Stimulated activated CD4-positive, alpha-beta T cell treated with anti-CD3 and anti-CD28 coated beads, TNF-alpha, amount 100 ng/mL, for 24 hours (primary cell): ENCODE results near the gene DOCK8.
"Not testable (repeated sequence)": the region's sequence is repeated elsewhere in the genome, so short reads cannot be mapped to it uniquely, and the experiment has no call there.

Experiments used
- DNase-seq, 3 experiments: peaks; one replicate each; pipeline ENCODE4 v3.0.0-alpha.2; 2020; ENCODE audit warnings: low read depth in 3 of 3

DOCK8 gene

DNA sequence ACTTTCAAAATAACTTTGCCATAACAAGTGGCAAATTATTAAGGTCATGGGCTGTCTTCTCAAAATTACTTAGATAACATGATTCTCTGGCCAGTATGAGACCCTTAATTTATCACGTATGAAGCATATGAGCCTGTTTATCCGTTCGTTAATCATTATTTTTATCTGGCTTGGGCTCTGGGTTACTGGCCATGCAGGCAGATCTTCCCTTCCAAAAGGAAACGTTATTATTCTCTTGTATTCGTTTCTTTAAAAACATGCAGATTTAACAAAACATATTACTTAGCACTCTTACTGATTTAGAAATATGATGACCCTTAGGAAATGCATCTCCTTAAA is 148.6 kb downstream of the DOCK8 start:
- no peak for DNase-seq

DNA sequence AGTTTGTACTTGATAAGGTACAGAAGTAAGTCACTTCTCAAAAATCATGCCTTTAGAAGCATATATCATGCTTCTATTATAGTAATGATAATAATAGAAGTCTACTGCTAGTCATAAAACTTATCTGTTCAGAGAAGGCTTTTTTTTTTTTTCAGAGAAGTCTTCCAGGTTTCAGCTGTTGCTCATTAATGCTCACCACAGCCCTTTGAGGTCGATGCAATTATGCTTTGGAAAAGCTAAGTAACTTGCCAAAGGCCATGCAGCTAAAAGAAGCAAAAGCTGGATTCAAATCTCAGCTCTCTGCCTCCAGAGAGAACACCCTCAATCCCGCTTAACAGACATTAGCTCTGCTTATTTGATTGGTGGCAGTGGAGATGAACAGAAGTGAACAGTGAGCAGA is 150.8 kb downstream of the DOCK8 start:
- DNase-seq, result no peak

DNA sequence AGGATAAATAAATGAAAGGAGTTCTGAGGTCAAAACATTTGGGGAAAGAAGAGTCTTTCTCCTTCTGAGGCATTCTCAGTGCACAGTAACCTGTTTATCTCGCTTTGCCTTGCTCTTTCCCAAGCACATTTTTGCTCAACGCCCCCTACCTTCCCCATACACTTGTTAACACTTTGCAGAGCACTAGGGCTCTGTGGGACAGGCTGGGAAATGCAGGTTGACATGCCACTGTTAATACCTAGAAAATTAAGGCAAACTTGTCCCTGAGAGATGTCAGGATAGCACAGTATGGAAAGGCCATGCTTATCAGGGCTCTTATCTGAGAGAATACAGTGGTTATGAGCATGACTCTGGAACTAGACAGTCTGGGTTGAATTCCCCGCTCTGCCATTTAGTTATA is 152.0 kb downstream of the DOCK8 start:
- DNase-seq, result no peak

DNA sequence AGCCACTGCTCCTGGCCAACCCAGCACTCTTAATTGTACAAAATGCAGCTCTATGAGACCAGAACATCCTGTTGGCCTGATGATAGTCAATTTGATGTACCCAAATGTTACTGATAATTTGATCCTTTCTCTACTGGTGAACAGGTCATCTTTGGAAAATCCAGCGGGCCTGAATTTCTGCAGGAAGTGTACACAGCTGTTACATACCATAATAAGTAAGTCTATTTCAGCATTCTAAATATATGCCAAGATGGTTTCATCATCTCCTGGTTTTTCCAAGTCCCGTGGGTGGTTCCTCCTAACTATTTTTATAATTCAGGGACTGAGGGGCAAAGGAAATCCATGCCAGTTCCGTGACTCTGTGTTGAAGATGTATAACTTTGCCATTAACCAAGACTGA is 155.4 kb downstream of the DOCK8 start:
- DNase-seq, result no peak

DNA sequence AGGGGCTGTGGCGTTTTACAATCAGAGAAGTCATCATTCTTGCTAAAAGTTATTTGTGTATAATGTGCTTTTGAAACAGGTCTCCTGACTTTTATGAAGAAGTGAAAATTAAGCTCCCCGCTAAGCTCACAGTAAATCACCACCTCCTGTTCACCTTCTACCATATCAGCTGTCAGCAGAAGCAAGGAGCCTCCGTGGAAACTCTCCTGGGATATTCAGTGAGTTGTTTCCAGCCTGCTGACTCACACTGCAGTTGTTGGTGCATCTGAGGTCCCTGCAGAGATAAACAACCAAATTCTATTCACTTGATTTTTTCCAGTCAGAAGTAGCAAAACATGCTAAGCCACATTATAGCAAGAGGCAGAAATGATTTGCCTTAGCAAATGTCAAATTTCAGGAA is 156.7 kb downstream of the DOCK8 start:
- DNase-seq, result no peak

DNA sequence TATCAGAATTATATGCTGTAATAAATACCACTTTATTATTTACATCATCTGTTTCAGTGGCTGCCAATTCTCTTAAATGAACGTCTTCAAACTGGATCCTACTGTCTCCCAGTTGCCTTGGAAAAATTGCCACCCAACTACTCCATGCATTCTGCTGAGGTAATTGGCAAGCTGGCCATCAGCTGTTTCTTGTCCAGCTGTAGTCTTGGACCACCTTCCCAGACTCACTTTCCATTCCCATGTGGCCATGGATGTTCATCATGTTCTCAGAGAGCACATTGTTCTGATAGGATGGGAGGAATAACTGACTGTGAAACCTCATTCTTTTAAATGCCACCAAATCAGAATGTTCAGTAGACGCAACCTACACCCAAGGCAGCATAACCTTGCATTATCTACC is 157.5 kb downstream of the DOCK8 start:
- no peak for DNase-seq

DNA sequence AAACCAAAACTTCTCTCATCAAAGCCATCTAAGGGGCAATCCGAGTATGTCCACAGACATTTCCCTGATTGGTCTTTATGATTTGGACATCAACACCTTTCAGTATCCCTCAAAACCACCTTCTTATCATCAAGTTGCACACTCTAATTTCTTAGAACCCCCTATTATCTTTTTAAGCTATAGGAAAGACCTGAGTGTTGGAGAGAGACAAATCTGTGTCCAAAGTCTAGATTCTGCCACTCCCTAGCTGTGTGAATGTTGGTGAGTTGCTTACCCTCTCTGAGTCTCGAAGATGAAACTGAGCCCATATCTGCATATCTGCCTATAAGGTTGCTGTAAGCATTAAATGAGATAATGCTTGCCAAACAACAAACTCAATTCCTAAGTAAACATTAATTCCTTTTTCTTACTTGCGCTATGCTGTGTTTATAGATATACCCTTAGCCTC is 159.1 kb downstream of the DOCK8 start:
- no peak for DNase-seq

DNA sequence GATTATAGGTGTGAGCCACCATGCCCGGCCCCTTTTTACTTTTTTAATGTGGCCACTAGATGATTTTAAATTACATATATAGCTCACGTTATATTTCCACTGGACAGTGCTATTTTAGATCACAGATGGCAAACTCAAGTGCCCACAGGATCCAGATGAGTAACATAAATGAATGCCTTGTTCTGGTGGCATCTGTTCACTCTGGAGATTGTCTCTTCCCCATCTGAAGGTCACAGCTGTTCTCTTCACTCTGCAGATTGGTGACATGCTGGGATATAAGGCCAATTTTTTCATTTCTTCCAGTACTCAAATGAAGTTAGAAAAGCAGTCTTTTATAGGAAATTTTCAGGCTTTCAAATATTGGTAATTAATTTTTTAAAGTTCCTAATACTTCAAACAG is 160.1 kb downstream of the DOCK8 start:
- DNase-seq, result no peak

DNA sequence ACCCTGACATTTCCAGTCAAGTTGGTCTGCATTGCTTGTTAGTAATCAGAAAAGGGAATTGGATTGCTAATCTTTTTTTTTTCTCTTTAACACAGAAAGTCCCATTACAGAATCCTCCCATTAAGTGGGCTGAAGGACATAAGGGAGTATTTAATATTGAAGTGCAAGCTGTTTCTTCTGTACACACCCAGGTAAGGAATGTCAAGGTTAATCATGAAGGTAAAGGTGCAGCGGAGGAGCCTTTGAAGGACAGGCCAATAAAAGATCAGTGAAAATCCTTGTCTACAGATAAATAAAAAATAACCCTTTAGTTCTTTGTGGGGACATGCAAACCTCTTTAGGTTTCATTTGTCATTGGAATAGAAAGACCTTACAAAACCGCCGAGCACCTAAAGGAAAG is 161.4 kb downstream of the DOCK8 start:
- no peak for DNase-seq

DNA sequence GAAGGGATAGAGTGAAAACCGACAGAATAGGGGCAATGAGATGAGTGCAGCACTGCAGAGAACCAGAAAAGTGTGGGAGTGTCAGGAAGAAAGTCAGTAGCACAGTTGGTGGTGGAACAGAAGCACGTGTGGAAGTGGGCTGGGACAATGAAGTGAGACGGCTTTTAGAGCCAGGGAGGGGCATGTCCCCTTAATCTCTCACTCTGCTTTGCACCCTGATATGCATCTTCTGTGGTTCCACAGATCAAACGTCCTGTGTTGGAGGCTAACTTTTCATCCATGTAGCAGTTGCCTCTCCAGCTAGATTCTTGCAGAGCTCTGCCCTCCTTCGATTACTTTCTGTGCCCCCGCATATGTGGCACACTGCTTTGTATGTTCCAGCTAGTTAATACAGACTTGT is 163.6 kb downstream of the DOCK8 start:
- DNase-seq, result no peak

DNA sequence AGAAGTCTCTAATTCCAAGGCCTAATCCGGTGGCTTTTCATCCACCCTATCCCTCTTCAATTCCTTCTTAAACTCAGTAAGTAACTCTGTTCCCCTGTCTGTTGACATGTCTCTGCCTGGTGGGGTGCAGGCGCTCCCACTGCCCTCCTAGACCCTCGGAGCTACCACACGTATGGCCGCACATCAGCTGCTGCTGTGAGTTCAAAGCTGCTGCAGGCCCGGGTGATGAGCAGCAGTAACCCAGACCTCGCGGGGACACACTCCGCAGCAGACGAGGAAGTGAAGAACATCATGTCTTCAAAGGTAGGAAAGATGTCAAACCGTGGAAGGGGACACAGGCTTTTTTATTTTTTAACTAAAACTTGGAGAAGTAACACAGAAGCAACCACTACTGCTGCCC is 167.7 kb downstream of the DOCK8 start:
- DNase-seq, result no peak

DNA sequence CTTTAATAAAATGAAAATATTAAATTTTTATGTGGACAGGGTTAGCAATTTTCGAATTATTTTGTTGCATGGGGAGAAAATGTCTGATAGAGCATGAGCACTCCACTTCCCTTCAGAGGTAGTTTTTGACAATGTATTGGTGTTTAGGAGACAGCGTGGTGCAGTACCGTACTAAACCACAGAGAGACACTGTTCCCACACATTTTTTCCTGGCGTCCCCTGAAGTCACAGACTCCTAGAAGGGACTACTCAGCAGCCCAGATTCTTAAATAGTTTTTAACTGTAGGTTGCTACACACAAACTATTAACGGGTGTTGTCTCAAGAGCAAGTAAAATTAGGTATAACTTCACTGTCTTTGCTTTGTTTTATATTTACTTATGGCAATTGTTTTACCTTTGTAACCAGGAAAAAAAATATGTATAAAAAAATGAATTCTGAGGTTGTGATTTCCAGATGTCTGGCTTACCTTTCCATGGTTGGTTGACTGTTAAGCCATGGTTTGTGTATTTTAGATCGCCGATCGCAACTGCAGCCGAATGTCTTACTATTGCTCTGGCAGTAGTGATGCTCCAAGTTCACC is 171.2 kb downstream of the DOCK8 start:
- DNase-seq, result no peak

DNA sequence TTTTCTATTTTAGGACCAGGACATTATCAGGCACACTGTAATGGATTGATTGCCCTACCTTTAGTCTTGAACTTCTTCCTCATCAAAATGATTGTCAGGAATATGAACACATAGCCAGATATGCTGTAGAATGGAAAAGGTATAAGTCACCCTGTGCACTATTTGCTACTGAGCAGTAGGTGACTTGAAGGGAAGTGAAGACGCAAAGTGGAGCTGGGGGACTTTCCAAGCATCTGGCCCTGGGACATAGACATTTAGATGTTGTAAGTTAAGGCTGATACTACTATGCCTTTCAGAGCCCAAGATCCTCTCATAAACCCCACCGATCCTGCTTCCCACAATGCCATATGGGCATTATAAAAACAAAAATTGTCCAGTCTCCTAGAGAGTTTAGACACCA is 174.5 kb downstream of the DOCK8 start:
- DNase-seq, result no peak

DNA sequence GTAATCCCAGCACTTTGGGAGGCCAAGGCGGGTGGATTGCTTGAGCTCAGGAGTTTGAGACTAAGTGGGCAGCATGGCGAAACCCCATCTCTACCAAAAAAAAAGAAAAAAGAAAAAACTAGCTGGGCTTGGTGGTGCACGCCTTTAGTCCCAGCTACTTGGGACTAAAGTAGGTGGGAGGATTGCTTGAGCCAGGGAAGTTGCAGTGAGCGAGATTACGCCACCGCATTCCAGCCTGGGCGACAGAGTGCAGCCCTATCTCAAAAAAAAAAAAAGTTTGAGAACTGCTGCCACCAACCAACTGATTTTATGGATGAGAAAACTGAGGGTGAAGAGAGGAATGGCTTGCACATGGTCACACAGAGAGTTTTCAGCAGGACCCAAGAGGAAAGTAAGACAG is 175.1 kb downstream of the DOCK8 start:
- DNase-seq, result no peak

DNA sequence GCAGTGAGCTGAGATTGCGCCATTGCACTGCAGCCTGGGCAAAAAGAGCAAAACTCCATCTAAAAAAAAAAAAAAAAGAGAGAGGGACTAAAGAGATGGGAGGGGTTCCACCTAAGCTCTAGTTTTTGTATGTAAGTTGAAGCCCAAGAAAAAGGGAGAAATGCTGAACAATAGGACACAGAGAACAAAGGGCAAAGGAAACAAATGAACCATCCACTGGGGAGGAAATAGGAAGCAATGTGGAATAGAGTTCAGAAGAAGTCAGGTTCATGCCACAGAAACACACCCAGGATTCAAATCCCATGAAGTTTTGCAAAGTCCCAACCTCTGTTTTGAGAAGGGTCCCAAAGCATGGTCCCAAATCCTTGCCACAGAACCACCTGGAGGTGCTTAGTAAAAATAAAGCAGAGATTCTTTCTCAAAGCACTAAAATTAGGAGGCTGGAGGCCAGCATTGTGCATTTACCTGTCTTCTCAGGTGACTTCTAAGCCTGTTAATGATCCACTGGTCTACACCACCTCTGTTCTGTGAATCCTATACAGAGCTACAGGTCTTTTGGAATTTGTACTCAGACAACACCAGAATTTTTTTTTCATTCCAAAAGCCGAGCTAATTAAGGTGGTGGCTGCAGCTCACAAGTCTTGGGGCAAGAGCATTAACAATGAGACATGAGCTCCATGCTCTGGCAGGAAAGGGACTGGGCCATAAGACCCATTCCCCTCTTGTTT is 177.6 kb downstream of the DOCK8 start:
- no peak for DNase-seq

DNA sequence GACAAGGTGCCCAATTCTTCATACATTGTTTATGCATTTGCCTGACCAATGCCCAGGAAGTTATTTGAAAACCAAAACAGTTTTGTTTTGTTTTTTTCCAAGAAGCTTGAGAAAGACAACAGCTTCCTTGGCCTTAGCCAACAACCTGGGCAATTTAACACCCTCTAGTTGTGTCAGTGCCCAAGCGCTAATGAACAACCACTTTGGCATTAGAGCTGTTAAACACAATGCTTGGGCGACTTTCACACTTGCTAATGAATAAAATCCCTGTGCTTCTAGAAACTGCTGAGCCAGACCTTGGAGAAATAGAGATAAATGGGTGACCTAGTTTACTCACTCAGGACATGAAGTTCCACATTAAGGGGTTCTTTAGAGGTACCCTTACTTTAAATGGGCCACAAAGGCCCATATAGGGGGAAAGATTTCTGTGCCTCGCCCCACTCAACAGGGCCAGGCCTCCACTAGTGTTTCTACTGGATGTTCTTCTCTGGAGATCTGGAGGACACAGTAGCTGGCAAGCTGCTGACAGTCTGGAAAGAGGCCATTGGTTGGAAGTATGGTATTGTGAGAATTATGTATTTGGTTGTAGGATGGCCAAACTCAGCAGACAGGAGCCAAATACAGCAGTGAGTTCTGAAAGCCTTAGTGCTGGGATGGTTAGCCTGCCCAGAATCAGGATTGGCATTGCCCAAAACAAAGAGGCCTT is 179.8 kb downstream of the DOCK8 start:
- DNase-seq, result no peak

DNA sequence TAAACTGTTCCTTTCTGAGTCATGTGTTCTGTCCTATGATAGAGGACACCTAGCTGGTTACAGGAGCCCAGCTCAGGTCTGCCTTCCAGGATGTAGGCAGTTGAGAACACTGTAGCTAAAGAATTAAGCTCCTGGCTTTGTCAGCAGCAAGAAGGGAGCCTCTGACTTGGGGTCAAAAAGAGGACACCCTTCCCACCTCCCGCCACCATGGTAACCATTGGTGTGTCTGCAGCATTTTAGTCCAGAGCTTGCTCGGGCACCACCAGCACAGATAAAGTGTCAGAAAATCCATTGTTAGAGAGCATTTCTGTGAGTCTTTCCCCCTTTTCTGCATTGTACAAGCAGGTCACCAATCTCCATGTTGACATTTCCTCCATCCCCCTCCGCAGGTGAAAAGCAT is 181.7 kb downstream of the DOCK8 start:
- no peak for DNase-seq

DNA sequence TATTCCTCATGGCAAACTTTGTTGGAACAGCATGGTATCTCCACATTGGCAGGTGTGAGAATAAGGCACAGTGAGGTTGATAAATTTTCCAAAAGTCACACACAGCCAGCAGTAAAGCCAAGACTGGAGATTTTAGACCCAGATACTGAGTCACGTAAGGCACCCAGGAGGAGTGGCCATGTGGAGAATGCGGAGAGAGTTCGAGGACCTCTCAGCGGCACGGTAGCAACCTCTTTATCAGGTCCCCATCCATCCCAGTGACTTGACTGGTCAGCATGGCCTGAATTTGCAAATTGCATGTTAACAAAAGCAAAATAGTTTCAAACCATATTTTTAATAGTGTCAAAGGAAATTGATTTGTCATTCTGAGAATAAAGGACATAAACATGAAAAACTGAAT is 183.4 kb downstream of the DOCK8 start:
- DNase-seq, result no peak

DNA sequence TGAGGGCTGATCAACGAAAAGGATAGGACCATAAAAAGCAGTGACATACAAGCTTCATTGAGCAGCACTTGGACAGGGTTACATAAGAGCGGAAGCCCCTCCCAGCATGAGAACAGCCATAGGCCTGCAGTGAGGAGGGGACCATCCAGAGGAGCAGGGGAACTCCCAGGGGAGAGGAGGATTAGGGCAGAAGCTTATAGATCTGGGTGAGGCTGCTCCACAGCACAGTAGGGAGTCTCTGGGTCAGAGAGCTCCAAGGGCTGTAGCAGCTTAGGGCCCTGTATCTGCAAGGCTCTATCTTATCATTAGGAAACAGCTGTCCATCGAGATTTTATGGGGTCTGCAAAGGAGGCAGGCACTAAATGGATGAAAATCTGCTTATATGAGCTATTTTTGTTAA is 186.6 kb downstream of the DOCK8 start:
- no peak for DNase-seq

DNA sequence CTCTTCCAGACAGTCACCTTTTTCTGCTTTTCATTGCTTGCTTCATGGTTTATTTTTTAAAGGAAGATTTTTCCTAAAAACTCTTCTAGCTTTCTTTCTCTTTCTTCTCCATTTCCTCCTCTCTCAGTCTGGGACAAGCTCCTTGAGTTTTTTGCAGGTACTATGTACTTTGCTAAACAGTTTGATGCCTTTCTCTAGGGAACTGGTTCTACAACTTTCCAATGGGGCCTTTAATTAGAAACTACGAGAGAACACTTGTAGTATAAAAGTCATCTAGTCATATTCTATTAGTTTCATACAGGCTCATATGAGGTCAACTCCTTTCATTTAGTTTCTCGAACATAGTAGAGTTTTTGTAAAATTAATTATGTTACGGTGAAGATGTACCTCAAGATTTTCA is 189.6 kb downstream of the DOCK8 start:
- DNase-seq, result no peak

DNA sequence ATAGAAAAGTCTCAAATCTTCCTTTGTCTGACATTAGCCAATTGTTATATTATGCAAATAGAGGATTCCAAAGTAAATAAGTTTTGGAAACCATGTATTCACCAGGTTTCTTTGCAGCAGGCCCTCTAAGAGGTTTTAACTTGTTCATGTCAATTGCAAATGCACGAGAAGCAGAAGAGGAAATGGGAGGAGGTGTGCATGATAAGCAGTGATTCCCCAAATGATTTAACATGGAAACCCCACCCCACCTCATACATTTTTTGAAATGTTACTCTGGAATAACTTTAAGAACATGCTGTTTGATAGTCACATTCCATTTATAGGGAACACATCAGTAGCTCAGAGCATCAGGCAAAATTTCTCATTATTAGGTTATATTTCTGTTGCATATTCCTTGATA is 190.7 kb downstream of the DOCK8 start:
- DNase-seq, result no peak

DNA sequence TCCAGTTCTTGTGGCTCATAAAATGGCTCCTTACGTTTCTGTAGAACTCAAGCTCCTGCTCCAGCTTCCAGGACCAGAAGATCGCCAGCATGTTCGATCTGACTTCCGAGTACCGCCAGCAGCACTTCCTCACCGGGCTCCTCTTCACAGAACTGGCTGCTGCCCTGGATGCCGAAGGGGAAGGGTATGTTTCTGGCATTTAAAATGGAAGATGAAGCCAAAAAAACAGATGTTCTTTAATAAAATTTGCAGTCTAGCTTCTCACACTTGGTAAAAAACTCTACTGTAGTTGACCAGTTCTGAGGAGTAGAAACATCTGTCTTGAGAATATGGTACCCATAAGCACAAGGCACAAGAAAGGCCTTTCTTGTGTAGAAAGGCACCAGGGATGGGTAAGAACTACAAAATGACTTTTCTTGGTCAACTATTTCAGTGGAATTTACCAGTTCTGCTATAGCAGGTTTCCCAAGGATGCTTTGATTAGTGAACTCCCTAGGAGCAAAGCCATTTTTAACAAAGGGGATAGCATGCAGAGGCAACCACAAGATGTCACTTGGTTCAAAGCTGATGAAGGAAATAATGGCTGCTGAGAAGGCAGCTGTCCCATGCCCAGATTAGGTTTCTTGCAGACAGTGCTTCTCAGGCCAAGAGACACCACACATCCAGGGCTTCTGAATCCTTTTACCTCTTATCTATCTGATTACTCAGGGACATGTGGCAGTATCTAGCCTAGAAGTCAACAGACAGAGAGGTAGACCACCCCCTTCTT is 192.4 kb downstream of the DOCK8 start:
- no peak for DNase-seq

DNA sequence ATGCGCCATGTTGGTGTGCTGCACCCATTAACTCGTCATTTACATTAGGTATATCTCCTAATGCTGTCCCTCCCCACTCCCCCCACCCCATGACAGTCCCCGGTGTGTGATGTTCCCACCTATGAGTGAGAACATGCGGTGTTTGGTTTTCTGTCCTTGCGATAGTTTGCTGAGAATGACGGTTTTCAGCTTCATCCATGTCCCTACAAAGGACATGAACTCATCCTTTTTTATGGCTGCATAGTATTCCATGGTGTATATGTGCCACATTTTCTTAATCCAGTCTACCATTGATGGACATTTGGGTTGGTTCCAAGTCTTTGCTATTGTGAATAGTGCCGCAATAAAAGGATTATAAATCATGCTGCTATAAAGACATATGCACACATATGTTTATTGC is 195.0 kb downstream of the DOCK8 start:
- DNase-seq, result not testable (repeated sequence)
